Testis (tissue), 2 donors: ENCODE results near the gene C1orf87.

Experiments
- POLR2A ChIP-seq: fragments of 450-650 bp; IDR thresholded peaks from one replicate; pipeline ENCODE4 v1.6.1; 2017; ENCODE audit warnings: antibody characterized with exemption, mild to moderate bottlenecking, moderate library complexity
- TF ChIP-seq, protein P1 (sequence below), 3 experiments: fragments of 450-650 bp in 2 of 3; fragments of 200-600 bp in 1 of 3; sonication (generic) in 1 of 3; IDR thresholded peaks; one replicate each; pipeline ENCODE4 v1.5.1; 2016 to 2019; ENCODE audit warnings: antibody characterized with exemption in 3 of 3, mild to moderate bottlenecking in 2 of 3, moderate library complexity in 1 of 3

GRCh38 chr1:60059468-60059867 lies 14.1 kb downstream of the C1orf87 start:
- TF ChIP-seq, protein P1, sequence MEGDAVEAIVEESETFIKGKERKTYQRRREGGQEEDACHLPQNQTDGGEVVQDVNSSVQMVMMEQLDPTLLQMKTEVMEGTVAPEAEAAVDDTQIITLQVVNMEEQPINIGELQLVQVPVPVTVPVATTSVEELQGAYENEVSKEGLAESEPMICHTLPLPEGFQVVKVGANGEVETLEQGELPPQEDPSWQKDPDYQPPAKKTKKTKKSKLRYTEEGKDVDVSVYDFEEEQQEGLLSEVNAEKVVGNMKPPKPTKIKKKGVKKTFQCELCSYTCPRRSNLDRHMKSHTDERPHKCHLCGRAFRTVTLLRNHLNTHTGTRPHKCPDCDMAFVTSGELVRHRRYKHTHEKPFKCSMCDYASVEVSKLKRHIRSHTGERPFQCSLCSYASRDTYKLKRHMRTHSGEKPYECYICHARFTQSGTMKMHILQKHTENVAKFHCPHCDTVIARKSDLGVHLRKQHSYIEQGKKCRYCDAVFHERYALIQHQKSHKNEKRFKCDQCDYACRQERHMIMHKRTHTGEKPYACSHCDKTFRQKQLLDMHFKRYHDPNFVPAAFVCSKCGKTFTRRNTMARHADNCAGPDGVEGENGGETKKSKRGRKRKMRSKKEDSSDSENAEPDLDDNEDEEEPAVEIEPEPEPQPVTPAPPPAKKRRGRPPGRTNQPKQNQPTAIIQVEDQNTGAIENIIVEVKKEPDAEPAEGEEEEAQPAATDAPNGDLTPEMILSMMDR (IDR thresholded peaks at IDR 0.05), result no peak
- no peak for TF ChIP-seq POLR2A
